T-cell (primary cell): ENCODE measurements around the gene BCAS3. TPM values are rescaled to one million over a fixed set of nuclear protein-coding genes. Genes with fewer than 3 reads are reported as not detected.
A peak's percentile ranks its signal among the peaks of the same experiment; 100 is the strongest.

Experiments used
- ATAC-seq, 4 experiments: fragments of 200-7000 bp in 3 of 4; fragments of 150-1000 bp in 1 of 4; cut with Tn5 transposase; replicated peaks in 1 of 4; 1 replicate in 3 of 4; 2 replicates in 1 of 4; pipeline ENCODE4 v1.10.0; 2021; ENCODE audit warnings: moderate library complexity in 3 of 4, mild to moderate bottlenecking in 2 of 4, moderate number of reproducible peaks in 1 of 4
- CTCF ChIA-PET, 2 donors: fragments of 300-600 bp; sonication (Branson Sonifier 250); formaldehyde crosslinking; loops; one replicate each; lab custom pipeline; 2022; ENCODE audit warnings: antibody characterized with exemption in 2 of 2; lab: Charles Lee
- POLR2A ChIA-PET, 2 donors: fragments of 300-600 bp; sonication (Branson Sonifier 250); formaldehyde crosslinking; loops; one replicate each; lab custom pipeline; 2022; ENCODE audit warnings: antibody characterized with exemption in 2 of 2; lab: Charles Lee
- DNase-seq, 35 experiments: peaks; one replicate each; pipeline versions ENCODE4 v3.0.0 to v3.0.0-alpha.2; 2013 to 2023
- H3K27ac ChIP-seq: one replicate; pipeline ENCODE4 v1.5.1; 2013; ENCODE audit warnings: low read length
- H3K27me3 ChIP-seq, 2 experiments: replicated peaks in 1 of 2; 1 replicate in 1 of 2; 2 replicates in 1 of 2; pipeline versions ENCODE4 v1.6.1 to v1.7.0; 2013; ENCODE audit warnings: low read length in 1 of 2, mixed read lengths in 1 of 2; ENCODE audit not compliant: control insufficient read depth in 2 of 2, insufficient read depth in 2 of 2; ENCODE audit errors: extremely low read depth in 1 of 2
- H3K36me3 ChIP-seq, 2 donors: 1 replicate in 1 of 2; 2 replicates in 1 of 2; pipeline versions ENCODE4 v1.6.1 to v1.7.0; 2013; ENCODE audit warnings: low read length in 1 of 2; ENCODE audit not compliant: control insufficient read depth in 2 of 2, insufficient read depth in 1 of 2; ENCODE audit errors: extremely low read depth in 1 of 2
- H3K4me1 ChIP-seq, 2 experiments: 1 replicate in 1 of 2; 2 replicates in 1 of 2; pipeline versions ENCODE4 v1.6.1 to v1.7.0; 2013; ENCODE audit warnings: low read length in 2 of 2, mixed read lengths in 1 of 2; ENCODE audit not compliant: insufficient read depth in 2 of 2, control insufficient read depth in 1 of 2; ENCODE audit errors: extremely low read depth in 1 of 2
- H3K4me3 ChIP-seq, 2 donors: 1 replicate in 1 of 2; 2 replicates in 1 of 2; pipeline versions ENCODE4 v1.5.1 to v1.7.0; 2013; ENCODE audit warnings: mild to moderate bottlenecking in 2 of 2, low read length in 1 of 2, moderate library complexity in 1 of 2; ENCODE audit not compliant: control insufficient read depth in 1 of 2; ENCODE audit errors: extremely low read depth in 1 of 2
- H3K9me3 ChIP-seq: 2 replicates; pipeline ENCODE4 v1.7.0; 2013
- H3K27ac Mint-ChIP-seq, 2 donors: one replicate each; pipeline ENCODE4 v1.8.0; 2020 to 2021; ENCODE audit warnings: mild to moderate bottlenecking in 2 of 2, mixed read lengths in 2 of 2
- H3K27me3 Mint-ChIP-seq, 2 donors: one replicate each; pipeline ENCODE4 v1.8.0; 2021 to 2022; ENCODE audit warnings: mixed read lengths in 2 of 2
- H3K36me3 Mint-ChIP-seq: one replicate; pipeline ENCODE4 v1.8.0; 2021; ENCODE audit warnings: mixed read lengths
- H3K4me1 Mint-ChIP-seq, 3 donors: one replicate each; pipeline ENCODE4 v1.8.0; 2020 to 2022; ENCODE audit warnings: mixed read lengths in 3 of 3, mild to moderate bottlenecking in 1 of 3
- H3K4me3 Mint-ChIP-seq, 3 donors: one replicate each; pipeline ENCODE4 v1.8.0; 2020 to 2022; ENCODE audit warnings: mild to moderate bottlenecking in 3 of 3, mixed read lengths in 3 of 3, moderate library complexity in 3 of 3
- H3K9me3 Mint-ChIP-seq, 3 donors: one replicate each; pipeline ENCODE4 v1.8.0; 2020 to 2022; ENCODE audit warnings: mixed read lengths in 3 of 3
- WGBS: methylation state at CpG from one replicate; pipeline ENCODE4 v1.1.5; 2013; ENCODE audit warnings: missing lambda C conversion rate; ENCODE audit not compliant: insufficient coverage; 5-methylcytosine and 5-hydroxymethylcytosine counted together
- total RNA-seq, 35 experiments: library from RNA in 6 of 35; stranded (reverse) in 6 of 35; fragments of 120-200 nt in 1 of 35; gene quantifications; one replicate each; pipeline versions ENCODE4 v1.2.1 to v1.2.4 and lab custom pipeline; 2013 to 2026

BCAS3 gene
- total RNA-seq, 5 donors from 2014 or later (not counting 1 experiment from before 2014, with no cell fraction given), result 33.8 to 57.8 (median 38.1) TPM

DNA sequence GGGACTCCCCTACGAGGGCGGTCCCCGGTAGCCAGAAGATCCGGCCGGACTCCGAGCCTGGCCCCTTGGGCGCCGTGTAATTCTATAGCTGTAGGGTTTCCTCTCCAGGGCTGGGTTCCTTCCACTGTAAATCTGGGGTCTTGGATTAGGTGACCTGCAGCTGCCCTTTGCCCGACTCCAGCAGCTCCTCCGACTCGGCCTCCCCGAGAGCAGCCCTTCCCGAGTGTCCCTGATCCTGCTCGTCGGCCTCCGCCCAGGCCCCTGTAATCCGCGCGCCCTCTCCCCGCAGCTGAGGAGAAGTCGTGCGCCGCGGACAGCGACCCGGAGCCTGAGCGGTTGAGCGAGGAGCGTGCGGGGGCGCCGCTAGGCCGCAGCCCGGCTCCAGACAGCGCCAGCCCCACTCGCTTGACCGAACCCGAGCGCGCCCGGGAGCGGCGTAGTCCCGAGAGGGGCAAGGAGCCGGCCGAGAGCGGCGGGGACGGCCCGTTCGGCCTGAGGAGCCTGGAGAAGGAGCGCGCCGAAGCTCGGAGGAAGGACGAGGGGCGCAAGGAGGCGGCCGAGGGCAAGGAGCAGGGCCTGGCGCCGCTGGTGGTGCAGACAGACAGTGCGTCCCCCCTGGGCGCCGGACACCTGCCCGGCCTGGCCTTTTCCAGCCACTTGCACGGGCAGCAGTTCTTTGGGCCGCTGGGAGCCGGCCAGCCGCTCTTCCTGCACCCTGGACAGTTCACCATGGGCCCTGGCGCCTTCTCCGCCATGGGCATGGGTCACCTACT lies 727.4 kb downstream of the BCAS3 start:
- no peak for DNase-seq
- peaks cover 4 to 75% of the 10 kb centered on the region in 2 experiments for H3K4me1 ChIP-seq
- H3K27me3 ChIP-seq, result peaks cover 5 to 96% of the 10 kb centered on the region in 2 experiments
- H3K4me3 ChIP-seq, result peak overlapping the region in 1 of 2 donors; percentile 62
- CTCF ChIA-PET, result interaction anchor here in 1 of 2 donors (0.6 kb wide), 1 partner anchor 154 kb away, joined by 3 read pairs; no protein-coding TSS in a partner anchor
- Mint-ChIP-seq H3K9me3 (no peaks in the 10 kb centered on the region), H3K27ac (no peak overlapping the region), H3K36me3 (no peaks in the 10 kb centered on the region), H3K27me3 (peaks cover 51 to 80% of the 10 kb centered on the region in 2 donors), H3K4me1 (peaks cover 46 to 56% (median 49%) of the 10 kb centered on the region in 3 donors), H3K4me3 (peak overlapping the region in 2 of 3 donors; percentile 39 to 66)
- WGBS, result 7% methylated on average over 69 of the region's 71 CpGs
- H3K27ac ChIP-seq, result no peak overlapping the region
- H3K9me3 ChIP-seq, result no peaks in the 10 kb centered on the region
- ATAC-seq, result no peak
- POLR2A ChIA-PET, result no interaction called here
- H3K36me3 ChIP-seq, result no peaks in the 10 kb centered on the region

GRCh38 chr17:61405686-61406536 lies 728.3 kb downstream of the BCAS3 start:
- H3K36me3 Mint-ChIP-seq, result no peaks in the 10 kb centered on the region
- no peak overlapping the region for H3K27ac ChIP-seq

GRCh38 chr17:61406537-61406845 lies 728.8 kb downstream of the BCAS3 start:
- no peak for DNase-seq
- peaks cover 6 to 76% of the 10 kb centered on the region in 2 experiments for H3K4me1 ChIP-seq
- no peaks in the 10 kb centered on the region for H3K36me3 ChIP-seq
- H3K27ac ChIP-seq, result no peak overlapping the region
- no peaks in the 10 kb centered on the region for H3K36me3 Mint-ChIP-seq
- H3K27ac Mint-ChIP-seq, result no peak overlapping the region
- WGBS, result no CpG with 5 or more reads among the region's 1 CpG
- H3K9me3 Mint-ChIP-seq, result no peaks in the 10 kb centered on the region
- POLR2A ChIA-PET, result no interaction called here
- H3K4me1 Mint-ChIP-seq, result peaks cover 46 to 53% (median 49%) of the 10 kb centered on the region in 3 donors
- peaks cover 48 to 77% of the 10 kb centered on the region in 2 donors for H3K27me3 Mint-ChIP-seq
- CTCF ChIA-PET, result no interaction called here
- ATAC-seq, result no peak
- H3K4me3 ChIP-seq, result no peak overlapping the region
- peak overlapping the region in 1 of 3 donors; percentile 22 for H3K4me3 Mint-ChIP-seq
- peaks cover 2 to 96% of the 10 kb centered on the region in 2 experiments for H3K27me3 ChIP-seq
- H3K9me3 ChIP-seq, result no peaks in the 10 kb centered on the region

More at GRCh38 chr17:61405686-61406536, 728.3 kb downstream of the BCAS3 start:
- CTCF ChIA-PET, result no interaction called here
- Mint-ChIP-seq H3K9me3 (no peaks in the 10 kb centered on the region), H3K27ac (no peak overlapping the region), H3K27me3 (peaks cover 54 to 83% of the 10 kb centered on the region in 2 donors), H3K4me1 (peaks cover 51 to 59% (median 55%) of the 10 kb centered on the region in 3 donors), H3K4me3 (peak overlapping the region in 1 of 3 donors; percentile 22)
- WGBS, result 24% methylated on average over 35 of the region's 37 CpGs
- H3K27me3 ChIP-seq, result peaks cover 5 to 96% of the 10 kb centered on the region in 2 experiments
- no peak for ATAC-seq
- DNase-seq, result no peak
- POLR2A ChIA-PET, result no interaction called here
- no peaks in the 10 kb centered on the region for H3K9me3 ChIP-seq
- H3K4me1 ChIP-seq, result peaks cover 6 to 76% of the 10 kb centered on the region in 2 experiments
- no peak overlapping the region for H3K4me3 ChIP-seq
- H3K36me3 ChIP-seq, result no peaks in the 10 kb centered on the region

DNA sequence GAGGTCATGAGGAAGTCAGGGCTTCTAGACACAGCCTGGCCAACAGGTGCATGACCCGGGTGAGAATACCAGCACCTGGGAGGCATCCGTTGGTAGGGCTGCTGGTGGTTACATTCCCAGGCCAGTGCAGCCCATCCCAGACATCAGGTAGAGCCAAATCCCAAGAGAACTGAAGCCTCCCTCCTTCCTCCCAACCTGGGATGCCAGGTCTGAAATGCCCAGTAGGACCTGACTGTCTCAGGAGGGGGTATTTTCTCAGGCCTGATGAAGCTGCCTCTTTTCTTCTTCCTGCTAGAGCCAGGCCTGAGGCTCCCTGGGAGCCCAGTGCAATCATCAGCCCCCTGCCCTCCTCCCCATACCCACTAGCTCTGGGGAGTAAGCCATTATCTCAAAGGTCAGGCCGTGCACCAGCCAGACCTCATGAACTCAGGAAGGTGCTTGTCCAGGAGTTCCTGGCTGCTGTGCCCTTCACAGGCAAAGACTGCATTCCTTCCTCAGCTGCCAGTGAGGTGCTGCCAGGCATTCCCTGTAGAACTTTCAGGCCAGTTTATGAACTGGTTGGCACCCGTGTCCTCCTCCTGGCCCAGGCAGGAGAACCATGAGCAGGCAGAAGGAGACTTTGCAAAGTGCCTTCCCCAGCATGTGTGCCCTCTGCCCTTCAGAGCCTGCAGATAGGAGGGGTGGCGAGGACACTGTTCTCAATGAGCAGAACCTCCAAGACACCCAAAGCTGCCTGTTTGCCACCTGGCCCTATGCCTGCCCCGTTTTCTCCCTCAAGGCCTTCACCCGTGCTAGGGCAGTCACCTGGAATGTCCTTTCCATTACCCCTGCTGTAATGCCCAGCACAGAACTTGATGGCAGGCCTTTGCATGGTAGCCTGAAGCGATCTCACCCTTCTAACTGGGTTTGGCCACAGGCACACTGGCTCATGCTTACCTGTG lies 729.6 kb downstream of the BCAS3 start:
- H3K4me1 ChIP-seq, result peaks cover 6 to 77% of the 10 kb centered on the region in 2 experiments
- POLR2A ChIA-PET, result no interaction called here
- DNase-seq (no peak), ATAC-seq (no peak)
- Mint-ChIP-seq H3K4me3 (peak overlapping the region in 1 of 3 donors; percentile 83), H3K27ac (no peak overlapping the region), H3K4me1 (peaks cover 43 to 50% (median 46%) of the 10 kb centered on the region in 3 donors), H3K36me3 (no peaks in the 10 kb centered on the region), H3K9me3 (no peaks in the 10 kb centered on the region), H3K27me3 (peaks cover 45 to 69% of the 10 kb centered on the region in 2 donors)
- WGBS, result 64% methylated on average over 6 of the region's 8 CpGs
- H3K36me3 ChIP-seq, result no peaks in the 10 kb centered on the region
- CTCF ChIA-PET, result no interaction called here
- H3K27ac ChIP-seq, result no peak overlapping the region
- H3K9me3 ChIP-seq, result no peaks in the 10 kb centered on the region
- no peak overlapping the region for H3K4me3 ChIP-seq
- H3K27me3 ChIP-seq, result peaks cover 2 to 96% of the 10 kb centered on the region in 2 experiments

- Histone ChIP-seq H3K27me3 (peaks cover 2 to 97% of the 10 kb centered on the region in 2 experiments), H3K27ac (no peak overlapping the region), H3K36me3 (no peaks in the 10 kb centered on the region), H3K4me3 (peak overlapping the region in 1 of 2 donors; percentile 48), H3K9me3 (no peaks in the 10 kb centered on the region), H3K4me1 (peaks cover 6 to 78% of the 10 kb centered on the region in 2 experiments)
- ChIA-PET CTCF (interaction anchor here in 1 of 2 donors (0.7 kb wide), 1 partner anchor 420 kb away, joined by 4 read pairs; no protein-coding TSS in a partner anchor), POLR2A (no interaction called here)
- no peak for ATAC-seq
- Mint-ChIP-seq H3K4me3 (peak overlapping the region; percentile 62 to 83 (median 65)), H3K27me3 (peaks cover 34 to 60% of the 10 kb centered on the region in 2 donors), H3K27ac (no peak overlapping the region), H3K4me1 (peaks cover 32 to 41% (median 35%) of the 10 kb centered on the region in 3 donors), H3K36me3 (no peaks in the 10 kb centered on the region), H3K9me3 (no peaks in the 10 kb centered on the region)
- peak in 2 of 35 experiments; percentile 3 to 12 for DNase-seq
- WGBS, result 19% methylated on average over 36 of the region's 41 CpGs
Observed at GRCh38 chr17:61408151-61409041, 730.7 kb downstream of the BCAS3 start.
